ENCODE measurements around the gene ATXN7L1.

The ATXN7L1 gene

GRCh38 chr7:105778956-105779355 lies 97.4 kb downstream of the ATXN7L1 start:
- no peak for DNase-seq (ENCODE audit: low read depth in 2 of 2)

- DNase-seq (ENCODE audit: low read depth in 2 of 2): no peak
These were observed 99.2 kb downstream of the ATXN7L1 start for GRCh38 chr7:105776986-105777910.

- DNase-seq (ENCODE audit: low read depth in 2 of 2): no peak
These were observed 100.2 kb downstream of the ATXN7L1 start for GRCh38 chr7:105776068-105776790.

GRCh38 chr7:105775580-105775979 lies 100.8 kb downstream of the ATXN7L1 start:
- DNase-seq (ENCODE audit: low read depth in 2 of 2): no peak

- DNase-seq (ENCODE audit: low read depth in 2 of 2): no peak
These were observed 103.4 kb downstream of the ATXN7L1 start for GRCh38 chr7:105773030-105773460.

- no peak for DNase-seq (ENCODE audit: low read depth in 2 of 2)
These were observed 106.3 kb downstream of the ATXN7L1 start for GRCh38 chr7:105769901-105770628.

- DNase-seq (ENCODE audit: low read depth in 2 of 2): no peak
These were observed 107.4 kb downstream of the ATXN7L1 start for GRCh38 chr7:105768898-105769507.

- no peak for DNase-seq (ENCODE audit: low read depth in 2 of 2)
These were observed 108.3 kb downstream of the ATXN7L1 start for GRCh38 chr7:105768117-105768516.

- no peak for DNase-seq (ENCODE audit: low read depth in 2 of 2)
These were observed 109.9 kb downstream of the ATXN7L1 start for GRCh38 chr7:105766421-105767073.

- DNase-seq (ENCODE audit: low read depth in 2 of 2): no peak
These were observed 110.6 kb downstream of the ATXN7L1 start for GRCh38 chr7:105765846-105766245.

GRCh38 chr7:105764506-105764905 lies 111.9 kb downstream of the ATXN7L1 start:
- DNase-seq (ENCODE audit: low read depth in 2 of 2): no peak

- no peak for DNase-seq (ENCODE audit: low read depth in 2 of 2)
These were observed 115.6 kb downstream of the ATXN7L1 start for GRCh38 chr7:105760551-105761447.

- no peak for DNase-seq (ENCODE audit: low read depth in 2 of 2)
These were observed 116.5 kb downstream of the ATXN7L1 start for GRCh38 chr7:105759670-105760550.

- no peak for DNase-seq (ENCODE audit: low read depth in 2 of 2)
These were observed 120.0 kb downstream of the ATXN7L1 start for GRCh38 chr7:105756367-105756766.

GRCh38 chr7:105752671-105753275 lies 123.6 kb downstream of the ATXN7L1 start:
- no peak for DNase-seq (ENCODE audit: low read depth in 2 of 2)

- DNase-seq (ENCODE audit: low read depth in 2 of 2): no peak
These were observed 125.3 kb downstream of the ATXN7L1 start for GRCh38 chr7:105751054-105751453.

GRCh38 chr7:105748701-105749100 lies 127.7 kb downstream of the ATXN7L1 start:
- no peak for DNase-seq (ENCODE audit: low read depth in 2 of 2)

GRCh38 chr7:105745681-105746330 lies 130.6 kb downstream of the ATXN7L1 start:
- no peak for DNase-seq (ENCODE audit: low read depth in 2 of 2)
